ENCODE data around the gene RWDD1. TPM values are rescaled to one million over a fixed set of nuclear protein-coding genes. Genes with fewer than 3 reads are reported as not detected.

Gene RWDD1
- polyA plus RNA-seq, 1 of the 3 experiments (the other 2 are of a cell fraction) = 17.7 TPM

DNA sequence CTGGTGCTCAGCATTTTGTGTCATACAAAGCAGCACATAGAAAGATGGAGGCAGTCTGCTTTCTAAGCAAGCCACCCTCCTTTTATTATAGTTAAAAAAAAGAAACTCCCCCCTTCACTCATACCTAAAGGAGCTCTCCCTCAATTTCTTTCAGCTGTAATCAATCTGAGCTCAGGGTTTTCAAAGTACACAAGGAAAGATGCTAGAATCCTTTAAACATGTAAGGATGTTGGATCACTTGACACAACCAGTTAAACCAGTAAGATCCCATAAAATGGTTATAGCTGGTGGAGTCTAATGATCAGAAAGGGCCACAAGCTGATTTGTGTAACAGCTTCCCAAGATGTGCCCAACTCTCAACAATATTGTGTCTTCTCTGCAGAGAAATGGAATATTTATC is 17.9 kb upstream of the RWDD1 start, which contains the start of gene CALHM4:
Gene CALHM4 (plus strand): TSS at position 301 of the 400 bp plus-strand sequence. CDS start 43 bp downstream, at position 344.
- Histone ChIP-seq H3K9me2 (no peaks in the 10 kb centered on the region), H3K9ac (no peak within 1 kb of the TSS), H3K27ac (ENCODE audit: low read depth in 2 of 2, low read length in 1 of 2) (no peak within 1 kb of the TSS), H3K79me2 (ENCODE audit: insufficient read depth) (no peaks in the 10 kb centered on the region), H3K4me2 (no peak within 1 kb of the TSS), H4K20me1 (ENCODE audit: insufficient read depth) (no peaks in the 10 kb centered on the region), H3K4me3 (ENCODE audit: low read depth in 2 of 2, low read length in 1 of 2) (no peak within 1 kb of the TSS), H3K9me3 (no peaks in the 10 kb centered on the region), H3K27me3 (ENCODE audit: insufficient read depth) (no peaks in the 10 kb centered on the region), H2AFZ (ENCODE audit: low read depth) (no peak within 1 kb of the TSS), H3K4me1 (ENCODE audit: control insufficient read depth in 1 of 2, insufficient read depth in 2 of 2, low read depth in 1 of 2, low read length in 1 of 2) (peaks cover 0 to 20% of the 10 kb centered on the region in 2 experiments; a peak in 3 of 4 replicates), H3F3A (replicated peaks; ENCODE audit: insufficient read depth) (peaks cover 31% of the 10 kb centered on the region), H3K36me3 (replicated peaks in 1 of 2; ENCODE audit: control insufficient read depth in 1 of 2, insufficient read depth in 2 of 2, low read length in 1 of 2) (no peaks in the 10 kb centered on the region)
- DNase-seq = no peak
- ChIA-PET CTCF (interaction anchor here (0.6 to 2.2 kb wide), 6 partner anchors 15 to 265 kb away, joined by 3 to 13 read pairs (median 3); no protein-coding TSS in a partner anchor), POLR2A (no interaction called here)
- TF ChIP-seq, protein P1, sequence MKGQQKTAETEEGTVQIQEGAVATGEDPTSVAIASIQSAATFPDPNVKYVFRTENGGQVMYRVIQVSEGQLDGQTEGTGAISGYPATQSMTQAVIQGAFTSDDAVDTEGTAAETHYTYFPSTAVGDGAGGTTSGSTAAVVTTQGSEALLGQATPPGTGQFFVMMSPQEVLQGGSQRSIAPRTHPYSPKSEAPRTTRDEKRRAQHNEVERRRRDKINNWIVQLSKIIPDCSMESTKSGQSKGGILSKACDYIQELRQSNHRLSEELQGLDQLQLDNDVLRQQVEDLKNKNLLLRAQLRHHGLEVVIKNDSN (IDR thresholded peaks at IDR 0.05; ENCODE audit: borderline replicate concordance, low read depth) = no peak
- TF ChIP-seq NFIC (IDR thresholded peaks at IDR 0.05; ENCODE audit: borderline replicate concordance) = no peak
- no peak for TF ChIP-seq SMC3 (IDR thresholded peaks at IDR 0.05; ENCODE audit: low read depth, low read length)
- no peak for TF ChIP-seq POLR2AphosphoS5 (IDR thresholded peaks at IDR 0.05; ENCODE audit: low read depth, low read length)
- TF ChIP-seq, protein P2, sequence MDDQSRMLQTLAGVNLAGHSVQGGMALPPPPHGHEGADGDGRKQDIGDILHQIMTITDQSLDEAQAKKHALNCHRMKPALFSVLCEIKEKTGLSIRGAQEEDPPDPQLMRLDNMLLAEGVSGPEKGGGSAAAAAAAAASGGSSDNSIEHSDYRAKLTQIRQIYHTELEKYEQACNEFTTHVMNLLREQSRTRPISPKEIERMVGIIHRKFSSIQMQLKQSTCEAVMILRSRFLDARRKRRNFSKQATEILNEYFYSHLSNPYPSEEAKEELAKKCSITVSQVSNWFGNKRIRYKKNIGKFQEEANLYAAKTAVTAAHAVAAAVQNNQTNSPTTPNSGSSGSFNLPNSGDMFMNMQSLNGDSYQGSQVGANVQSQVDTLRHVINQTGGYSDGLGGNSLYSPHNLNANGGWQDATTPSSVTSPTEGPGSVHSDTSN (IDR thresholded peaks at IDR 0.05) = no peak
- TF ChIP-seq, protein P3, sequence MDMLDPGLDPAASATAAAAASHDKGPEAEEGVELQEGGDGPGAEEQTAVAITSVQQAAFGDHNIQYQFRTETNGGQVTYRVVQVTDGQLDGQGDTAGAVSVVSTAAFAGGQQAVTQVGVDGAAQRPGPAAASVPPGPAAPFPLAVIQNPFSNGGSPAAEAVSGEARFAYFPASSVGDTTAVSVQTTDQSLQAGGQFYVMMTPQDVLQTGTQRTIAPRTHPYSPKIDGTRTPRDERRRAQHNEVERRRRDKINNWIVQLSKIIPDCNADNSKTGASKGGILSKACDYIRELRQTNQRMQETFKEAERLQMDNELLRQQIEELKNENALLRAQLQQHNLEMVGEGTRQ (IDR thresholded peaks at IDR 0.05; ENCODE audit: borderline replicate concordance, low read depth, low read length) = no peak
- no peak for TF ChIP-seq ELF1 (IDR thresholded peaks at IDR 0.05)
- TF ChIP-seq TCF12 (IDR thresholded peaks at IDR 0.05) = no peak
- TF ChIP-seq RFX5 (IDR thresholded peaks at IDR 0.05; ENCODE audit: low read length) = no peak
- no peak for TF ChIP-seq FOXM1 (IDR thresholded peaks at IDR 0.05; ENCODE audit: low read depth)
- TF ChIP-seq CHD2 (IDR thresholded peaks at IDR 0.05; ENCODE audit: low read length, partially characterized antibody) = no peak
- no peak for TF ChIP-seq TEAD4 (IDR thresholded peaks at IDR 0.05; ENCODE audit: borderline replicate concordance, insufficient read depth)
- no peak for TF ChIP-seq MEF2A (IDR thresholded peaks at IDR 0.05; ENCODE audit: borderline replicate concordance, low read depth)
- TF ChIP-seq, protein P4, sequence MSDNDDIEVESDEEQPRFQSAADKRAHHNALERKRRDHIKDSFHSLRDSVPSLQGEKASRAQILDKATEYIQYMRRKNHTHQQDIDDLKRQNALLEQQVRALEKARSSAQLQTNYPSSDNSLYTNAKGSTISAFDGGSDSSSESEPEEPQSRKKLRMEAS (IDR thresholded peaks at IDR 0.05; ENCODE audit: low read depth) = no peak
- TF ChIP-seq, protein P5, sequence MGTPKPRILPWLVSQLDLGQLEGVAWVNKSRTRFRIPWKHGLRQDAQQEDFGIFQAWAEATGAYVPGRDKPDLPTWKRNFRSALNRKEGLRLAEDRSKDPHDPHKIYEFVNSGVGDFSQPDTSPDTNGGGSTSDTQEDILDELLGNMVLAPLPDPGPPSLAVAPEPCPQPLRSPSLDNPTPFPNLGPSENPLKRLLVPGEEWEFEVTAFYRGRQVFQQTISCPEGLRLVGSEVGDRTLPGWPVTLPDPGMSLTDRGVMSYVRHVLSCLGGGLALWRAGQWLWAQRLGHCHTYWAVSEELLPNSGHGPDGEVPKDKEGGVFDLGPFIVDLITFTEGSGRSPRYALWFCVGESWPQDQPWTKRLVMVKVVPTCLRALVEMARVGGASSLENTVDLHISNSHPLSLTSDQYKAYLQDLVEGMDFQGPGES (IDR thresholded peaks at IDR 0.05; ENCODE audit: low read depth, low read length) = no peak
- TF ChIP-seq NRF1 (IDR thresholded peaks at IDR 0.05; ENCODE audit: low read depth, low read length) = no peak
- TF ChIP-seq RAD21 (IDR thresholded peaks at IDR 0.05; ENCODE audit: low read length) = no peak
- TF ChIP-seq, protein P6, sequence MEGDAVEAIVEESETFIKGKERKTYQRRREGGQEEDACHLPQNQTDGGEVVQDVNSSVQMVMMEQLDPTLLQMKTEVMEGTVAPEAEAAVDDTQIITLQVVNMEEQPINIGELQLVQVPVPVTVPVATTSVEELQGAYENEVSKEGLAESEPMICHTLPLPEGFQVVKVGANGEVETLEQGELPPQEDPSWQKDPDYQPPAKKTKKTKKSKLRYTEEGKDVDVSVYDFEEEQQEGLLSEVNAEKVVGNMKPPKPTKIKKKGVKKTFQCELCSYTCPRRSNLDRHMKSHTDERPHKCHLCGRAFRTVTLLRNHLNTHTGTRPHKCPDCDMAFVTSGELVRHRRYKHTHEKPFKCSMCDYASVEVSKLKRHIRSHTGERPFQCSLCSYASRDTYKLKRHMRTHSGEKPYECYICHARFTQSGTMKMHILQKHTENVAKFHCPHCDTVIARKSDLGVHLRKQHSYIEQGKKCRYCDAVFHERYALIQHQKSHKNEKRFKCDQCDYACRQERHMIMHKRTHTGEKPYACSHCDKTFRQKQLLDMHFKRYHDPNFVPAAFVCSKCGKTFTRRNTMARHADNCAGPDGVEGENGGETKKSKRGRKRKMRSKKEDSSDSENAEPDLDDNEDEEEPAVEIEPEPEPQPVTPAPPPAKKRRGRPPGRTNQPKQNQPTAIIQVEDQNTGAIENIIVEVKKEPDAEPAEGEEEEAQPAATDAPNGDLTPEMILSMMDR (IDR thresholded peaks at IDR 0.05) = no peak
- TF ChIP-seq RXRA (IDR thresholded peaks at IDR 0.05; ENCODE audit: borderline replicate concordance, low read depth) = no peak
